C4-2B (cell line): ENCODE data around the gene OR4F15.

ENCODE experiments used
- ZFX ChIP-seq: fragments of 450-650 bp; IDR thresholded peaks from 2 replicates; pipeline ENCODE4 v1.6.1; 2017
- TF ChIP-seq, protein P1 (sequence below): fragments of 450-650 bp; conservative IDR thresholded peaks from 2 replicates; pipeline ENCODE4 v1.5.1; 2017; ENCODE audit warnings: mild to moderate bottlenecking

- TF ChIP-seq, protein P1, sequence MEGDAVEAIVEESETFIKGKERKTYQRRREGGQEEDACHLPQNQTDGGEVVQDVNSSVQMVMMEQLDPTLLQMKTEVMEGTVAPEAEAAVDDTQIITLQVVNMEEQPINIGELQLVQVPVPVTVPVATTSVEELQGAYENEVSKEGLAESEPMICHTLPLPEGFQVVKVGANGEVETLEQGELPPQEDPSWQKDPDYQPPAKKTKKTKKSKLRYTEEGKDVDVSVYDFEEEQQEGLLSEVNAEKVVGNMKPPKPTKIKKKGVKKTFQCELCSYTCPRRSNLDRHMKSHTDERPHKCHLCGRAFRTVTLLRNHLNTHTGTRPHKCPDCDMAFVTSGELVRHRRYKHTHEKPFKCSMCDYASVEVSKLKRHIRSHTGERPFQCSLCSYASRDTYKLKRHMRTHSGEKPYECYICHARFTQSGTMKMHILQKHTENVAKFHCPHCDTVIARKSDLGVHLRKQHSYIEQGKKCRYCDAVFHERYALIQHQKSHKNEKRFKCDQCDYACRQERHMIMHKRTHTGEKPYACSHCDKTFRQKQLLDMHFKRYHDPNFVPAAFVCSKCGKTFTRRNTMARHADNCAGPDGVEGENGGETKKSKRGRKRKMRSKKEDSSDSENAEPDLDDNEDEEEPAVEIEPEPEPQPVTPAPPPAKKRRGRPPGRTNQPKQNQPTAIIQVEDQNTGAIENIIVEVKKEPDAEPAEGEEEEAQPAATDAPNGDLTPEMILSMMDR = no peak
- no peak for TF ChIP-seq ZFX
Observed at GRCh38 chr15:101772921-101773320, 39.1 kb upstream of the OR4F15 start.
